Gastrocnemius medialis (tissue), 4 donors: ENCODE results near the gene LHFPL2. TPM values are rescaled to one million over a fixed set of nuclear protein-coding genes. Genes with fewer than 3 reads are reported as not detected.

ENCODE experiments used
- ATAC-seq, 2 donors: fragments of 150-250 bp; one replicate each; pipeline ENCODE4 v1.9.1; 2016
- DNase-seq, 2 donors: peaks; one replicate each; pipeline ENCODE4 v3.0.0-alpha.2; 2019
- H3K27ac ChIP-seq, 4 donors: fragments of 200-600 bp; sonication (generic); 1 replicate in 1 of 4; 2 replicates in 3 of 4; pipeline ENCODE4 v1.5.1; 2016 to 2018; ENCODE audit warnings: mild to moderate bottlenecking in 2 of 4, moderate library complexity in 1 of 4
- H3K27me3 ChIP-seq, 3 donors: fragments of 200-600 bp; sonication (generic) in 2 of 3; 1 replicate in 1 of 3; 2 replicates in 2 of 3; pipeline versions ENCODE4 v1.5.1 to v1.6.0; 2016 to 2019; ENCODE audit warnings: mild to moderate bottlenecking in 1 of 3, moderate library complexity in 1 of 3
- H3K36me3 ChIP-seq, 2 donors: fragments of 200-600 bp; sonication (generic) in 1 of 2; one replicate each; pipeline ENCODE4 v1.5.1; 2017 to 2018
- H3K4me1 ChIP-seq, 2 donors: fragments of 200-600 bp; sonication (generic) in 1 of 2; one replicate each; pipeline ENCODE4 v1.5.1; 2016 to 2017; ENCODE audit warnings: mild to moderate bottlenecking in 2 of 2
- H3K4me3 ChIP-seq, 4 donors: fragments of 200-600 bp; sonication (generic) in 3 of 4; 1 replicate in 1 of 4; 2 replicates in 3 of 4; pipeline ENCODE4 v1.5.1; 2016 to 2019; ENCODE audit warnings: mild to moderate bottlenecking in 2 of 4
- H3K9me3 ChIP-seq, 3 donors: fragments of 200-600 bp; sonication (generic) in 2 of 3; 1 replicate in 1 of 3; 2 replicates in 2 of 3; pipeline ENCODE4 v1.5.1; 2016 to 2019
- POLR2A ChIP-seq, 2 donors: fragments of 450-650 bp; IDR thresholded peaks; one replicate each; pipeline ENCODE4 v1.6.1; 2017; ENCODE audit warnings: antibody characterized with exemption in 2 of 2, mild to moderate bottlenecking in 2 of 2, moderate library complexity in 2 of 2
- in situ Hi-C, 4 donors: fragments of 200-750 bp; cut with MboI; loops; one replicate each; pipeline versions ENCODE4 v1.15.0 to v1.8.0; 2017; ENCODE audit warnings: low sequenced_read_pairs in 4 of 4
- intact Hi-C: fragments of 100-400 bp; cut with DNase I; formaldehyde crosslinking; loops from one replicate; pipeline ENCODE4 v1.15.1; 2023; ENCODE audit warnings: low total_unique reads
- total RNA-seq, 4 donors: library from RNA; depleted of rRNA; stranded (reverse); fragments of >200 nt; gene quantifications; one replicate each; pipeline versions ENCODE4 v1.1.0 to v1.2.3, GENCODE V29; 2016
- TF ChIP-seq, protein P1 (sequence below), 5 experiments: fragments of 450-650 bp in 3 of 5; fragments of 200-600 bp in 2 of 5; sonication (generic) in 2 of 5; IDR thresholded peaks in 4 of 5; conservative IDR thresholded peaks in 1 of 5; 1 replicate in 4 of 5; 2 replicates in 1 of 5; pipeline ENCODE4 v1.5.1; 2016 to 2019; ENCODE audit warnings: antibody characterized with exemption in 5 of 5, mild to moderate bottlenecking in 3 of 5, moderate library complexity in 3 of 5

The LHFPL2 gene
- total RNA-seq, 4 donors from 2014 or later = 3.4 to 4.7 (median 3.5) TPM

DNA sequence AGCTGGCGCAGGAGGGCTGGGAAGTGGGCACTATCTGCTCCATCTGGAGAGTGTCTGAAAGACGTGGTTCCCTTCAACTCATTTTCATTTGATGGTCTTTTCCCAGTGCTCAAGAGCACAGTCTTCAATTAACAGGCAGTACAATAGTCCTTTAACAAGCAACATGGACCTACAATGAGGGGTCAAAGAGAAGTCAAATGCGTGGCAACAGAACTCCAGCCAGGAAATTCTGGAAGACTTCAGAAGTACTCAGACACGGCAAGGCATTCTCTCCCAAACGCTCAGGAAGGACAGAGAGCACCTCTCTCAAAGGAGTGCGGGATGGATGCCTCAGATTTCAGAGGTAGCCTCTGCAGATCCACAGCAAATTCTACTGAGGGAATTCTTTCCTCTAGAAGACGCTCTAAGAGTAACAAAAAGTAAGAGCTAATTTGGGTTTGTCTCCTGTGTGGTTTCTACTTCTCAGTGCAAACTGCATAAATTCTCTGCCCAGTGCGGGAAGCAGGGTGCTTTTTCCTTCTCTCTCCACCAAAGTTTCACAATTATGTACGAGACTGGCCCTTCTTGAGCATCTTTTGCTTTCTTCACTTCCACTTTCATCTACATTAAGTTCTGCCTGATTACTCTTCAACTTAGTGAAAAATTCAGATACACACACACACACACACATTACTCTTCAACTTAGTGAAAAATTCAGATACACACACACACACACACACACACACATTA lies 56.4 kb downstream of the LHFPL2 start:
- in situ Hi-C loops = no loop called here
- intact Hi-C loops = loop anchor here (5.0 kb wide), 1 partner anchor 35 kb away; no protein-coding TSS in a partner anchor
- Histone ChIP-seq H3K4me1 (peaks cover 47 to 58% of the 10 kb centered on the region in 2 donors), H3K27ac (no peak overlapping the region), H3K4me3 (no peak overlapping the region), H3K27me3 (no peaks in the 10 kb centered on the region), H3K36me3 (no peaks in the 10 kb centered on the region), H3K9me3 (no peaks in the 10 kb centered on the region)
- TF ChIP-seq, protein P1, sequence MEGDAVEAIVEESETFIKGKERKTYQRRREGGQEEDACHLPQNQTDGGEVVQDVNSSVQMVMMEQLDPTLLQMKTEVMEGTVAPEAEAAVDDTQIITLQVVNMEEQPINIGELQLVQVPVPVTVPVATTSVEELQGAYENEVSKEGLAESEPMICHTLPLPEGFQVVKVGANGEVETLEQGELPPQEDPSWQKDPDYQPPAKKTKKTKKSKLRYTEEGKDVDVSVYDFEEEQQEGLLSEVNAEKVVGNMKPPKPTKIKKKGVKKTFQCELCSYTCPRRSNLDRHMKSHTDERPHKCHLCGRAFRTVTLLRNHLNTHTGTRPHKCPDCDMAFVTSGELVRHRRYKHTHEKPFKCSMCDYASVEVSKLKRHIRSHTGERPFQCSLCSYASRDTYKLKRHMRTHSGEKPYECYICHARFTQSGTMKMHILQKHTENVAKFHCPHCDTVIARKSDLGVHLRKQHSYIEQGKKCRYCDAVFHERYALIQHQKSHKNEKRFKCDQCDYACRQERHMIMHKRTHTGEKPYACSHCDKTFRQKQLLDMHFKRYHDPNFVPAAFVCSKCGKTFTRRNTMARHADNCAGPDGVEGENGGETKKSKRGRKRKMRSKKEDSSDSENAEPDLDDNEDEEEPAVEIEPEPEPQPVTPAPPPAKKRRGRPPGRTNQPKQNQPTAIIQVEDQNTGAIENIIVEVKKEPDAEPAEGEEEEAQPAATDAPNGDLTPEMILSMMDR (IDR thresholded peaks at IDR 0.05 in 4 of 5, conservative IDR thresholded peaks at IDR 0.05 in 1 of 5) = no peak
- TF ChIP-seq POLR2A (IDR thresholded peaks at IDR 0.05) = no peak
- no peak for ATAC-seq
- DNase-seq = no peak

DNA sequence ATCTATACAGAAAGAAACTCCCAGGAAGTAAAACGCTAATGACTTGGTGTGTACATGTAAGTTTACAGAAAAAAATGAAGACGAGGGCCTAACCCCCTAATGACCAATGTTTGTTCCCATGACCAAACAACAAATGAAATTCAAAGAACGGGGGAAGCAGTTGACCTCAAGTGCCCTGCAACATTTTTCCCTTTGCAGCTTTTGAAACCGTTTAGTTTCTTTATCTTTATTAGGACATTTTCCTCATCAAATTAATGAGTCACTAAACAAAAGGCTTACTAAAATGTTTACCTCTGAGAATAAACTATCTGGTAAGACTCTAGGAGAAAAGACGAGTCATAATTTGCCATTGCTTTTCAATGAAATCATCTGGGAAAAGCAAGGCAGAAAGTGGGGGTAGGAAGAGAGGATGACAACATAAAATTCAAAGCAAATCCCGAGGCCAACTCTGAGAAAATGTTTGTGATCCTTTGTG lies 57.4 kb downstream of the LHFPL2 start:
- peaks cover 49 to 66% of the 10 kb centered on the region in 2 donors for H3K4me1 ChIP-seq
- no peaks in the 10 kb centered on the region for H3K36me3 ChIP-seq
- no peak for ATAC-seq
- intact Hi-C loops (loop anchor here (5.0 kb wide), 1 partner anchor 34 kb away; no protein-coding TSS in a partner anchor), in situ Hi-C loops (no loop called here)
- H3K4me3 ChIP-seq = no peak overlapping the region
- DNase-seq = no peak
- TF ChIP-seq POLR2A (IDR thresholded peaks at IDR 0.05) = no peak
- TF ChIP-seq, protein P1 (IDR thresholded peaks at IDR 0.05 in 4 of 5, conservative IDR thresholded peaks at IDR 0.05 in 1 of 5) = no peak
- H3K9me3 ChIP-seq = no peaks in the 10 kb centered on the region
- no peaks in the 10 kb centered on the region for H3K27me3 ChIP-seq
- H3K27ac ChIP-seq = no peak overlapping the region

GRCh38 chr5:78589923-78590322 lies 58.6 kb downstream of the LHFPL2 start:
- ATAC-seq (no peak), DNase-seq (no peak)
- Histone ChIP-seq H3K27ac (no peak overlapping the region), H3K4me3 (no peak overlapping the region), H3K27me3 (no peaks in the 10 kb centered on the region), H3K9me3 (no peaks in the 10 kb centered on the region), H3K36me3 (no peaks in the 10 kb centered on the region), H3K4me1 (peaks cover 48 to 61% of the 10 kb centered on the region in 2 donors)
- no peak for TF ChIP-seq POLR2A (IDR thresholded peaks at IDR 0.05)
- TF ChIP-seq, protein P1 (IDR thresholded peaks at IDR 0.05 in 4 of 5, conservative IDR thresholded peaks at IDR 0.05 in 1 of 5) = no peak
- intact Hi-C loops = loop anchor here (5.0 kb wide), 1 partner anchor 33 kb away; no protein-coding TSS in a partner anchor
- in situ Hi-C loops = no loop called here

DNA sequence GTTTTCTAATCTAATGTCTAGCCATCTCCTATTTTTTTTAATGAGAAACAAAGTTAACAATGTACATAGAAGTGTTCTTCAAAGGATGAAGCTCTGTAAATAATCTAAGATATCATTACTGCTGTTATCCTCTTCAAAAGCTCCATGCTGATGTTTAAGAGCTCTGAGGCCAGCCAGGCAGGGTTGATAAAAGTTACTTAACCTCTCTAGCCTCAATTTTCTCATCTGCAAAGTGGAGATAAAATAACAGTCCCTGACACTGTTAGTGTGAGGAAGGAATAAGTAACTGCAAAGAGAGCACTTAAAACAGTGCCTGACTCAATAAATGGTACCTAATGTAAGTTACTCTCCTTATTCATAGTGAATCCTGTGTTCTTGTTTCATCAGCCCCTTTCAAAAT lies 60.1 kb downstream of the LHFPL2 start:
- Histone ChIP-seq H3K4me1 (peaks cover 36 to 49% of the 10 kb centered on the region in 2 donors), H3K36me3 (no peaks in the 10 kb centered on the region), H3K27me3 (no peaks in the 10 kb centered on the region), H3K4me3 (no peak overlapping the region), H3K27ac (peak overlapping the region; percentile 39 to 73 (median 46)), H3K9me3 (no peaks in the 10 kb centered on the region)
- no peak for ATAC-seq
- TF ChIP-seq, protein P1 (IDR thresholded peaks at IDR 0.05 in 4 of 5, conservative IDR thresholded peaks at IDR 0.05 in 1 of 5) = no peak
- TF ChIP-seq POLR2A (IDR thresholded peaks at IDR 0.05) = no peak
- intact Hi-C loops = no loop called here
- DNase-seq = no peak
- in situ Hi-C loops = no loop called here
